HG03575 (cell line): Measurements from ENCODE around the gene FZD7.

Source experiments
- ATAC-seq: cut with Tn5 transposase; IDR thresholded peaks from one replicate; pipeline ENCODE4 v1.9.1; 2021; ENCODE audit not compliant: unreplicated experiment, insufficient number of reproducible peaks, low FRiP score; ENCODE audit errors: extremely low read depth

The FZD7 gene

DNA sequence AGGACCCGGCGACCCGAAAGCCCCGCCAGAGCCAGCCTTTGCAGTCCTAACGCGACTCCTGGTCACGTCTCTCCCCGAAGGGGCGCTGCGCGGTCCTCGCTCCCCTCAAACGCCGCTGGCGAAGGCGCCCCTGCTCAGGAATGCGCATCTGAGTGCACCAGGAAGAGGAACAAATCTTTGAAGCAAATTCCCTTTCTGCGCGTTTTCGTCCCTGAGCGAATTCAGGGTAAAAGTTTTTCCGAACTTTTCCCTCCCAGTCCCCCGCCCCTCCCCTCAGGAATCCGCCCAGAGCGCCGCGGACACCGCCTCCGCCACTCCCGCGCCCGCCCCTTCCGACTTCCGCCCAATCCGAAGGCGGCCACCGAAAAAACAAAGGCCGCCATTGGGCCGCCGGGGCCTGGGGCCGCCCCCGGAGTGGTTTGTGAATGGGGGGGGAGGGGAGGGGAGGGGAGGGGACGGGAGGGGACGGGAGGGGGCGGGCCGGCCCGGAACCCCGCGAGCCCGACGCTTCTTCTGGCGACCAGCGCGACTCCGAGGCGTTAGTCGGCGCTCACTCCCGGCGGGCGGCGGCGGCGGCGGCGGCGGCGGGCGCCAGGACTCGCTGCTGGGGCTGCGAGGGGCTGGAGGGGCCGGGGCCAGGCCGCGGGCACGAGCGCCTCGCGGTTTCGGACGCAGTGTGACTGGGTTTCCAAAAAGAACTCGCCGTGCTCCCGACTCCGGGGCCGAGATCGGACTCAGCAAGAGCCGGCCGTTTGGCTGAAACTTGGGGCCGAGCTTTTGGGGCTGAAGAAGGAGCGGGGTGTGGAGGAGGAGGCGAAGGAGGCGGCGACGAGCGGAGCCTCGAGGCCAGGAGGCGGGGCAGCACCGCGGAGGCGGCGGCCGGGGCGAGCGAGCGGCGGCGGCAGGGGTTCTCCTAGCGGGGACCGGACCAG lies at the start of gene FZD7:
TSS of gene FZD7 (plus strand) at position 539 of the 932 bp plus-strand sequence. CDS start 793 bp downstream, outside the sequence.
- ATAC-seq, result no peak

DNA sequence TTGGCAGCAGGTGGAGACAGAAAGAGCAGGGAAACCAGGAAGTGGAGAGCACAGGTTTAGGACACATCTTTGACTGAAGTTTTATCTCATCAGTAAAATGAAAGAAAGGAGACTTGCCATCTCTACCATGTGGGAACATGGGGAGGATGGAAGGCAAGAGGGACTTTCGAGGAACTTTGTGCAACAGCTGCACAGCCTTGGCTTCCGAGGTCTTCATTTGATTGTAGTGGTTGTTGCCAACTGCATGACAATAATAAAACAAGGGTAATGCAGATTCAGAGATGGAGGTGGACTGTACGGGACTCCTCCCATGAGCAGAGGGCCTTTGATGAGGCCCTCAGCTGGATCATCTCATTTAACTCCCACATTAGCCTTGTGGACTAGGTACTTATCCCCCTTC lies 49.3 kb upstream of the FZD7 start:
- ATAC-seq, result no peak

- ATAC-seq, result no peak
Measured at GRCh38 chr2:201984800-201985525, 48.7 kb upstream of the FZD7 start.

DNA sequence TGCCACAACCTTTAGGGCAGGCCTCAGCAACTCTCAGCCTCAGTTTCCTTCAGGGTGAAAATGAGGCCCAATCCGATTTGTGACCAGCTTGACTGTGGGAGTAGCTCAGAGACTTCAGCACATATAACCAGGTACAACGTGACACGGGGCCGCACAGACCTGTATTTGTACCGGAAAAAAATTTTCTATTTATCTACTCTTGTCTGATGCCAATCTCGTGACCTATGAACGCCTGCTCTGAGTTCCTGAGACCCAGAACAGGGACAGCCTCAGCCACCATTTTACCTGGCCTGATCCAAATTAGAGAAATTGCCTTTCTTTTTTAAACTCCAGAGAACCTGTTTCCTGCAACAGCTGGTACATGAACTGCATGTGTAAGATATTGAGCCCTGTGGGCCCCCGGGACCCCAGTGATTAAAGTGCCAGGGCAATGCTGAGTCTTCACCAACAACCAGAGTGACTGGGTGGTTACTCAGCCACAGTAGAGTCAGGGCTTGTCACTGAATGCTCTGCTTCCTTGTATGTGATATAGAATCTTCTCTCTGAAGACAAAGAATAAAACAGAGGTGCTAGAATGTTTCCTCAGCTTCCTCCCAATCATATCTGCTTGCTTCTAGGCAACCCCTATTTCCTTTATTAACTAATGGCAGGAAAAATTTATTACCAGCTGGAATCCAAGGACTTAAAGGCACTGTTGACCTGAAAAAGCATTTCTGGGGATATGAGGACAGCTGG lies 47.8 kb upstream of the FZD7 start:
- ATAC-seq, result no peak

GRCh38 chr2:201986463-201986735 lies 47.3 kb upstream of the FZD7 start:
- ATAC-seq, result no peak

GRCh38 chr2:201987426-201987825 lies 46.2 kb upstream of the FZD7 start:
- no peak for ATAC-seq

- no peak for ATAC-seq
Measured at GRCh38 chr2:201990069-201990468, 43.6 kb upstream of the FZD7 start.

DNA sequence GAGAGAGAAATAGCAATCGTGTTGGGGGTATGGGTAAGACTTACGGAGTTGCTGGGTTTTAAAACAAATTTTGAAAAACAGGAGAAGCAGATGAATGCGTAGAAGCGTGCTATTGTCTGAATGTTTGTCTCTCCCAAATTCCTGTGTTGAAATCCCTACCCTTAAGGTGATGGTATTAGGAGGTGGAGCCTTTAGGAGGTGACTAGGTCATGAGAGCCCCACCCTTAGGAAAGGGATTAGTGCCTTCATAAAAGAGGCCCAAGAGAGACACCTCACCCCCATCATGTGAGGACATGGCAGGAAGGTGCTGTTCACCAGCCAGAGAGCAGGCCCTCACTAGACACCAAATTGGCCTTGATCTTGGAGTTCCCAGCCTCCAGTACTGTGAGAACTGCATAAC lies 40.7 kb upstream of the FZD7 start:
- no peak for ATAC-seq

DNA sequence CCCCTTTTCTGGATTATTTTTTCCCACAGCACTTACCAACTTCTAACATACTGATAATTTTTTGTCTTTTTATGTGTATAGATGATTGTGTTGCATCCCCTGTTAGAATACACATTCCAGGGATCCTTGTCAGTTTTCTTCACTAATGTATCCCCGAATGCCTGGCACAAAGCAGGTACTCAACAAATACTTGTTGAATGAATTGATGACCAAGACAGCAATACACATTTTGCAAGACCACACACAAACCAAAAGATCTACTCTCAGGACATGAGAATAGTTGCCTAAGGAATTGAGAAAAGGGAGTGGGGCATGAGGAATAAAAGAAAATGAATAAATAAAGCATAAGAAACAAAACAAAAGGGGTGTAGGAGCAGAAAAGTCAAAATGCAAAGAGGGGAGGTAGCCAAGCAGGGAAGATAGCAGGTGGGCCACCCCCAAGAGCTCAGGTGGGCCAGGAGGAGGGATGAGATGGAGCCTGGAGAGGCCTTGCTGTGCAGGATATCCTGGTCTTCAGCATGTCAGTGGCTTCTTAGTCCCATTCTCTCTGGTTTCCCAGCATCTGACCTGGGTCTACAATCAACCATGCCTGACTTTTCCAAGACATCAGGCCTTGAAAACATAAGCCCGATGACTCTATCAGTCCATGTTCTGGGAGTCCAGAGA lies 38.5 kb upstream of the FZD7 start:
- ATAC-seq, result no peak

- ATAC-seq, result no peak
Measured at GRCh38 chr2:201996006-201996405, 37.6 kb upstream of the FZD7 start.

DNA sequence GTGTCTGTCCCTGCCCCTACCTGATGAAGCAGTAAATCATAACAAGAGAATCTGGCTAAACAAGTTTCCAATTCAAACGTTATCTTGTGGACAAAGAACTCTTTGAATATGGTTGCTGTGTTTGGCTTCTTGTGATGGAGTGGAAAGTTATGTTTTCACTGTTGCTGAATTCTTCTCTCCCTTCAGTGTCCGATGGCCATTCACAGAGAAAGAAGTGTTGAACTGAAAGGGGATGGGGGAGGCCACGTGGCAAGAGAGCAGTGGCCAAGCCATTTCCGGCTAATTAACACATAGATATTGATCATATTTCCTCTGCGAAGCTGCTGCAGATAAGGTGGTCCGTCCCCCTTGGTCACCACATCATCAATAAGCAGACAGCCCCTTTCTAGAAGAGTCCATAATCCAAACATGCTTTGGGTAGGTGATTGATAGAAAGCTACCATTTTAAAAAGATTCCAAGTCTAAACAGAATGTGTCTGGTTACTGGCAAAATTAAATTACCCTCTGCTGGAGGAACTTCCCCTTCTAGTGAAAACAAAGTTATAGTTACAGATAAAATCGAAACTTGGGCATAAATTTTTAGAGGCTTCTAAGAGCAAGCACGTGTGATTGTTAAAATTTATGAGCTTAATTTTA lies 36.9 kb upstream of the FZD7 start:
- ATAC-seq, result no peak

GRCh38 chr2:201999279-201999678 lies 34.4 kb upstream of the FZD7 start:
- ATAC-seq, result no peak

GRCh38 chr2:202001826-202002225 lies 31.8 kb upstream of the FZD7 start:
- ATAC-seq, result no peak

DNA sequence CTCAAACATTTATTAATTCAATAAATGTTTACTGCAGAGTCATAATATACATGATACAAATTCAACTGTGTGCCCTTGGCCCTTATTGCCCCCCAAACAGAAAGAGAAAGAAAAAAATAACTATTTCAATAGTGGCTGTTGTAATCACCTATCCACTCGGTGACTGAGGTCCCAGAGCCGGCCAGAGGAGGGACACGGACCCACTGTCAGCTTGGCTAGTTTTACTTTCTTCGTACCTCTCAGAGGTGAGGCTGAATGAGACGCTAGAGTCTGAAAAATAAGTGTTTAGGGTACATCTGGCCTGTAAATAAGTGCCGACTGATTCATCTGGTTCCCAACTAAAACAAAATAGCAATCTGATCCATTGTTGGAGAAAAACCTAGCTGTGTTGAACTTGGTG lies 31.3 kb upstream of the FZD7 start:
- ATAC-seq, result no peak

DNA sequence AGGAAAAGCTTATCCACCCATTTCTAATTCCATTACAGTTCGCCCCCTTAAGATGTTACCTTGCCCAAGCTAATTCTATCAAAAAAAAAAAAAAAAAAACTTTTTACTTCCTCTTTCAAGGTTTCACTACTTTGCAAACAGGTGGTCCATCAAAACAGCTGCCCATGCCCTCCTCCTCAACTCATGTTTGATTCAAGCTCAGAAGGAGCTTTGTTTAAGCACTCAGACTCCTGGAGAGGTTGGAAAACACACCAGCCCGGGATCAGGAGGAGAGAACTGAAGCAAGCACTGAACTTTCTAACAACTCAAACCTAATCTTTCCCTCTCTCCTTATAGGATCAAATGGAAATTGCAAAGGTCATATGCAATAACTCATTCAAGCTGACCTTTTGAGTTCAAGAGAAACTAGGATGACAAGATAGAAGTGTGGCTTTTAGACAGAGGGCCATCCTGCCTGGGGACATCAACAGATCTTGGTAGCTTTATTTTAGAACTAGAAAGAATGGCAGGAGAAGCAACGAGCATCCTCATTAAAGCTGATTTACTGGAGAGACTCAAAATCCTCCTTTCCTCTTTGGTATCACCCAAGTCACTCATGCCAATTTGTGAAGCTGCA lies 28.3 kb upstream of the FZD7 start:
- no peak for ATAC-seq

GRCh38 chr2:202006301-202006700 lies 27.4 kb upstream of the FZD7 start:
- no peak for ATAC-seq

DNA sequence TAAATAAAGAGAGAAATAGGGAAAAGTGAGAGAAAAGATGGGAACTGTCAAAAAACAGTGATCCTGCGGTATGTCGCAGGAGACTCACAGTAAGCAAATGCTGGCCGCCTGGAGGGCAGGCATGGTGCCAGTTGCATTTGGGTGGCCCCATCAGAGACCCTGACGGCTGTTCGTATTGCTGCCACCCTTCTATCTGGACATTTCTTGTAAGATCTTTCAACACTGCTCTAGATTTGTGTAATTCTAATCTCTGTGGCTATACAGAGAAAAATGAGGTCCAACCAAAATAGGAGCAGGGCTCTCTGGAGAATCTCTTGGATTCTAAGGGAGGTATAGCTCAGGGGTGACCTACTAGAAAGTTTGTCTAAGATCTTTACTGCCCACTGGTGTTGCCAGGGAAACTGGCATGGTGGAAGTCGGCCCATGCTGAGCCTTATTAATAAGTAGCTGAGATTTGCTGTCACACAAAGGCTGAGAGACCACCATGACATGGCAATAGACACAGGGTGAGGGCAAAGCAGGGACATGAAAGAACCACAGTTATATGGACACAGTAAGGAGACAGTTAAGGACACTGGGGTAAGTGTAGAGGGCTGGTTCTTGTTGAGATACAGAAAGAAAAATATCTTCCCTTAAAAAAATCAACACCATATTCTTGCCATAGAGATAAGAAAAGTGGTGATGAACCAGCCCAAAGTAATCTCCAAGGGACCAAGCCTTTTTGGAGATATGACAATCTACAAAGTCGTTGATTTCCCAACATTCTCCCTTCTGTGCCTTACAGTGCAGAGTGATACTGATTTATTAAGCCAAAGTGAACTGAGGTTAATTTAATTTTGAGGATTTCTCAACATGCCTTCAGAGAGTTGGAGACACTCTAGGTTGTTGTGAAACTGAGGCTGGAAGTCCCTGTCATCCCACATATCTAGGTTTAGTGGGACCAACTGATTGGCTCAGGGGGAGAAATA lies 26.4 kb upstream of the FZD7 start:
- no peak for ATAC-seq
